Fibroblast of skin of left quadriceps (primary cell): ENCODE results near the gene MSH5.
"Not testable (repeated sequence)": the region's sequence is repeated elsewhere in the genome, so short reads cannot be mapped to it uniquely, and the experiment has no call there.

Experiments
- DNase-seq, 2 experiments: peaks; one replicate each; pipeline ENCODE4 v3.0.0-alpha.2; 2013; ENCODE audit warnings: low read depth in 2 of 2

Gene MSH5

GRCh38 chr6:31778193-31778592, 38.4 kb downstream of the MSH5 start:
- no peak for DNase-seq

- no peak for DNase-seq
Observed at GRCh38 chr6:31778999-31779885, 39.4 kb downstream of the MSH5 start.

- DNase-seq: no peak
Observed at GRCh38 chr6:31779908-31780307, 40.1 kb downstream of the MSH5 start.

GRCh38 chr6:31780507-31781243, 40.9 kb downstream of the MSH5 start:
- DNase-seq: no peak

GRCh38 chr6:31781244-31782125, 41.7 kb downstream of the MSH5 start:
- no peak for DNase-seq

- DNase-seq: no peak
Observed at GRCh38 chr6:31782126-31782855, 42.5 kb downstream of the MSH5 start.

GRCh38 chr6:31784098-31784925, 44.5 kb downstream of the MSH5 start:
- DNase-seq: no peak

GRCh38 chr6:31785475-31785874, 45.7 kb downstream of the MSH5 start:
- no peak for DNase-seq

GRCh38 chr6:31791324-31792089, 51.7 kb downstream of the MSH5 start:
- peak in 1 of 2 experiments; percentile 24 for DNase-seq

- no peak for DNase-seq
Observed at GRCh38 chr6:31792090-31792374, 52.2 kb downstream of the MSH5 start.

GRCh38 chr6:31792761-31793171, 53.0 kb downstream of the MSH5 start:
- DNase-seq: no peak

- DNase-seq: not testable (repeated sequence)
Observed at GRCh38 chr6:31793927-31794245, 54.1 kb downstream of the MSH5 start.

- DNase-seq: no peak
Observed at GRCh38 chr6:31794294-31794865, 54.6 kb downstream of the MSH5 start.

- no peak for DNase-seq
Observed at GRCh38 chr6:31794866-31795615, 55.2 kb downstream of the MSH5 start.

GRCh38 chr6:31795616-31796298, 56.0 kb downstream of the MSH5 start, which contains the start of gene VARS1:
Gene VARS1, minus strand, starts transcription at chr6:31795752. Its CDS starts 535 bp downstream, at chr6:31795217.
- peak; percentile 67 to 73 for DNase-seq

GRCh38 chr6:31796993-31797385, 57.2 kb downstream of the MSH5 start:
- DNase-seq: no peak

GRCh38 chr6:31797588-31797987, 57.8 kb downstream of the MSH5 start:
- DNase-seq: no peak

- DNase-seq: no peak
Observed at GRCh38 chr6:31799781-31800180, 60.0 kb downstream of the MSH5 start.
